HUES6 (cell line): ENCODE measurements around the gene CYP20A1.
A peak's percentile ranks its signal among the peaks of the same experiment; 100 is the strongest.
"Not testable (repeated sequence)": the region's sequence is repeated elsewhere in the genome, so short reads cannot be mapped to it uniquely, and the experiment has no call there.

Experiments
- H3K27ac ChIP-seq: 2 replicates; pipeline ENCODE4 v1.7.0; 2013; ENCODE audit warnings: low read depth, mild to moderate bottlenecking, low read length, inconsistent platforms
- H3K27me3 ChIP-seq: 2 replicates; pipeline ENCODE4 v1.6.1; 2013; ENCODE audit warnings: low read length; ENCODE audit not compliant: control insufficient read depth, insufficient read depth
- H3K36me3 ChIP-seq: 2 replicates; pipeline ENCODE4 v1.6.1; 2013; ENCODE audit warnings: low read length; ENCODE audit not compliant: control insufficient read depth, insufficient read depth
- H3K4me1 ChIP-seq: 2 replicates; pipeline ENCODE4 v1.6.1; 2013; ENCODE audit warnings: low read length; ENCODE audit not compliant: control insufficient read depth, insufficient read depth
- H3K4me3 ChIP-seq: 2 replicates; pipeline ENCODE4 v1.5.1; 2013; ENCODE audit warnings: low read depth, low read length
- H3K9ac ChIP-seq: one replicate; pipeline ENCODE4 v1.6.1; 2013; ENCODE audit warnings: mild to moderate bottlenecking, low read length
- H3K9me3 ChIP-seq: 2 replicates; pipeline ENCODE4 v1.6.1; 2013; ENCODE audit warnings: low read depth, low read length; ENCODE audit not compliant: control insufficient read depth, insufficient read depth

CYP20A1 gene

GRCh38 chr2:203238704-203239526, at the start of gene CYP20A1:
CYP20A1 (plus strand) TSS chr2:203239018; CDS start chr2:203239063, 45 bp downstream.
- Histone ChIP-seq H3K4me3 (peak within 1 kb of the TSS; percentile 95), H3K4me1 (no peaks in the 10 kb centered on the region), H3K27ac (peak within 1 kb of the TSS; percentile 98), H3K36me3 (peaks cover 11% of the 10 kb centered on the region), H3K9ac (peak within 1 kb of the TSS; percentile 97), H3K9me3 (no peaks in the 10 kb centered on the region), H3K27me3 (no peaks in the 10 kb centered on the region)

- not testable (repeated sequence) for H3K27me3 ChIP-seq, H3K9me3 ChIP-seq, H3K9ac ChIP-seq, H3K27ac ChIP-seq, H3K4me3 ChIP-seq, H3K4me1 ChIP-seq
- peaks cover 15% of the 10 kb centered on the region for H3K36me3 ChIP-seq
Observed at GRCh38 chr2:203190547-203190946, 48.3 kb upstream of the CYP20A1 start.

GRCh38 chr2:203191026-203191425, 47.8 kb upstream of the CYP20A1 start:
- H3K4me3 ChIP-seq, H3K9me3 ChIP-seq, H3K9ac ChIP-seq, H3K27ac ChIP-seq, H3K27me3 ChIP-seq, H3K4me1 ChIP-seq: not testable (repeated sequence)
- H3K36me3 ChIP-seq = peaks cover 15% of the 10 kb centered on the region

- Histone ChIP-seq H3K4me3 (no peak overlapping the region), H3K27me3 (no peaks in the 10 kb centered on the region), H3K9ac (no peak overlapping the region), H3K27ac (no peak overlapping the region), H3K9me3 (no peaks in the 10 kb centered on the region), H3K4me1 (no peaks in the 10 kb centered on the region), H3K36me3 (peaks cover 15% of the 10 kb centered on the region)
Observed at GRCh38 chr2:203191961-203192360, 46.9 kb upstream of the CYP20A1 start.

GRCh38 chr2:203195331-203196036, 43.3 kb upstream of the CYP20A1 start:
- H3K27ac ChIP-seq = no peak overlapping the region
- no peaks in the 10 kb centered on the region for H3K9me3 ChIP-seq
- H3K4me3 ChIP-seq = no peak overlapping the region
- H3K4me1 ChIP-seq = no peaks in the 10 kb centered on the region
- no peaks in the 10 kb centered on the region for H3K27me3 ChIP-seq
- peaks cover 9% of the 10 kb centered on the region for H3K36me3 ChIP-seq
- no peak overlapping the region for H3K9ac ChIP-seq

- no peaks in the 10 kb centered on the region for H3K27me3 ChIP-seq
- H3K36me3 ChIP-seq = no peaks in the 10 kb centered on the region
Observed at GRCh38 chr2:203200866-203201265, 38.0 kb upstream of the CYP20A1 start.

GRCh38 chr2:203201426-203201825, 37.4 kb upstream of the CYP20A1 start:
- Histone ChIP-seq H3K4me1 (no peaks in the 10 kb centered on the region), H3K36me3 (0 out of 2 replicates have a peak, but pooled peaks cover 2% of the 10 kb centered on the region), H3K9ac (no peak overlapping the region), H3K27me3 (no peaks in the 10 kb centered on the region), H3K9me3 (no peaks in the 10 kb centered on the region; the same call in 1 of the 2 replicates), H3K27ac (no peak overlapping the region), H3K4me3 (no peak overlapping the region)

More at GRCh38 chr2:203200866-203201265, 38.0 kb upstream of the CYP20A1 start:
- Histone ChIP-seq H3K9ac (no peak overlapping the region), H3K4me3 (no peak overlapping the region), H3K27ac (no peak overlapping the region), H3K9me3 (no peaks in the 10 kb centered on the region; the same call in 1 of the 2 replicates), H3K4me1 (no peaks in the 10 kb centered on the region)

- Histone ChIP-seq H3K9me3 (no peaks in the 10 kb centered on the region; the same call in 1 of the 2 replicates), H3K4me1 (no peaks in the 10 kb centered on the region), H3K27ac (no peak overlapping the region), H3K27me3 (no peaks in the 10 kb centered on the region), H3K4me3 (no peak overlapping the region), H3K36me3 (peaks cover 2% of the 10 kb centered on the region; the same call in 1 of the 2 replicates), H3K9ac (no peak overlapping the region)
Observed at GRCh38 chr2:203209538-203209937, 29.3 kb upstream of the CYP20A1 start.

GRCh38 chr2:203225423-203226039, 13.3 kb upstream of the CYP20A1 start:
- Histone ChIP-seq H3K27me3 (no peaks in the 10 kb centered on the region), H3K9ac (no peak overlapping the region), H3K4me1 (no peaks in the 10 kb centered on the region), H3K9me3 (peaks cover 7% of the 10 kb centered on the region), H3K27ac (no peak overlapping the region), H3K36me3 (no peaks in the 10 kb centered on the region), H3K4me3 (no peak overlapping the region)

GRCh38 chr2:203229674-203230073, 9.1 kb upstream of the CYP20A1 start:
- H3K27me3 ChIP-seq, H3K4me1 ChIP-seq, H3K9ac ChIP-seq, H3K27ac ChIP-seq, H3K36me3 ChIP-seq, H3K4me3 ChIP-seq: not testable (repeated sequence)
- peaks cover 13% of the 10 kb centered on the region for H3K9me3 ChIP-seq
